Measurements from ENCODE around the gene KCNQ1. TPM values are rescaled to one million over a fixed set of nuclear protein-coding genes. Genes with fewer than 3 reads are reported as not detected.

Gene KCNQ1
- total and polyA plus RNA-seq, 2 experiments from 2014 or later: 0.45 to 0.87 TPM

DNA sequence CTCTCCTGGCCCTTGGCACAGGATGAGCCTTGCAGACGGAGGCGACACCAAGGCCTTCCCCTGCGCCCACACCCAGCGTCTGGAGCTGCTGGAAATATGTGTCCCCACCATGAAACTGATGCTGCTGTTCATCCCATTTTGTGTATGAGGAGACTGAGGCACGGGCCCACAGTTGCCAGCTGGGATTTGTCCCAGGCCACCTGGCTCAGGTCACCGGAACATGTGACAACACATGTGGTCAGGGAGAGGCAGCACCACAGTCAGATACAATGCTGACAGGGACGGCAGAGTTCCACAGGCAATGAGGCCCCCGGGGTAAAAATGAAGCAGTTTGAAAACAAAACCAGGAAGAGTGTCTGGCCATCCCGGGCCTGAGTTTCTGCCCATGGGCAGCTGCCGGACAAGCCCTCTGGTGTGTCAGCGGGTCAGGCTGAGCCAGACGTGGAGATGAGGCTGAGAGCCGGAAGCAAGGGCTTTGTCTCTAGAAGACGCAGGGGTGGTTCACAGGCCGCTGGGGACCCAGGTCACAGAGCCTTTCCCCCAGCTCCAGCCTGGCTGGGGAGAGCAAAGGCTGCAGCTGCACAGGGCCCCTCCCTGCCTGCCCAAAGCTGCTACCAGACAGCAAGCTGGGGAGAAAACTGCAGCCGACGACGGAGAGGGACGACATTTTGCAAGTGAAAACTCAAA lies 360.0 kb downstream of the KCNQ1 start:
- no peak overlapping the region for H2AFZ ChIP-seq
- Mint-ChIP-seq H3K4me1 (peaks cover 19% of the 10 kb centered on the region), H3K9me3 (no peaks in the 10 kb centered on the region; the same call in 2 of the 3 replicates), H3K4me3 (no peak overlapping the region), H3K27ac (no peak overlapping the region), H3K36me3 (ENCODE audit: low read depth) (no peaks in the 10 kb centered on the region; the same call in 2 of the 3 replicates), H3K27me3 (ENCODE audit: insufficient read depth, low read depth, poor library complexity) (peaks cover 32% of the 10 kb centered on the region)
- H3K27ac ChIP-seq (ENCODE audit: low read depth): no peak overlapping the region
- H3K79me2 ChIP-seq (replicated peaks; ENCODE audit: insufficient read depth): no peaks in the 10 kb centered on the region
- H3K4me3 ChIP-seq: no peak overlapping the region
- TF ChIP-seq STAT1 (IDR thresholded peaks at IDR 0.05; ENCODE audit: unreplicated experiment): no peak
- TF ChIP-seq, protein P1, sequence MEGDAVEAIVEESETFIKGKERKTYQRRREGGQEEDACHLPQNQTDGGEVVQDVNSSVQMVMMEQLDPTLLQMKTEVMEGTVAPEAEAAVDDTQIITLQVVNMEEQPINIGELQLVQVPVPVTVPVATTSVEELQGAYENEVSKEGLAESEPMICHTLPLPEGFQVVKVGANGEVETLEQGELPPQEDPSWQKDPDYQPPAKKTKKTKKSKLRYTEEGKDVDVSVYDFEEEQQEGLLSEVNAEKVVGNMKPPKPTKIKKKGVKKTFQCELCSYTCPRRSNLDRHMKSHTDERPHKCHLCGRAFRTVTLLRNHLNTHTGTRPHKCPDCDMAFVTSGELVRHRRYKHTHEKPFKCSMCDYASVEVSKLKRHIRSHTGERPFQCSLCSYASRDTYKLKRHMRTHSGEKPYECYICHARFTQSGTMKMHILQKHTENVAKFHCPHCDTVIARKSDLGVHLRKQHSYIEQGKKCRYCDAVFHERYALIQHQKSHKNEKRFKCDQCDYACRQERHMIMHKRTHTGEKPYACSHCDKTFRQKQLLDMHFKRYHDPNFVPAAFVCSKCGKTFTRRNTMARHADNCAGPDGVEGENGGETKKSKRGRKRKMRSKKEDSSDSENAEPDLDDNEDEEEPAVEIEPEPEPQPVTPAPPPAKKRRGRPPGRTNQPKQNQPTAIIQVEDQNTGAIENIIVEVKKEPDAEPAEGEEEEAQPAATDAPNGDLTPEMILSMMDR (conservative IDR thresholded peaks at IDR 0.05; ENCODE audit: low read depth in 2 of 2): no peak
- TF ChIP-seq JUNB (IDR thresholded peaks at IDR 0.05; ENCODE audit: unreplicated experiment): no peak
- TF ChIP-seq ZNF114 (CRISPR knock-in tag; IDR thresholded peaks at IDR 0.05): no peak
- TF ChIP-seq, protein P2, sequence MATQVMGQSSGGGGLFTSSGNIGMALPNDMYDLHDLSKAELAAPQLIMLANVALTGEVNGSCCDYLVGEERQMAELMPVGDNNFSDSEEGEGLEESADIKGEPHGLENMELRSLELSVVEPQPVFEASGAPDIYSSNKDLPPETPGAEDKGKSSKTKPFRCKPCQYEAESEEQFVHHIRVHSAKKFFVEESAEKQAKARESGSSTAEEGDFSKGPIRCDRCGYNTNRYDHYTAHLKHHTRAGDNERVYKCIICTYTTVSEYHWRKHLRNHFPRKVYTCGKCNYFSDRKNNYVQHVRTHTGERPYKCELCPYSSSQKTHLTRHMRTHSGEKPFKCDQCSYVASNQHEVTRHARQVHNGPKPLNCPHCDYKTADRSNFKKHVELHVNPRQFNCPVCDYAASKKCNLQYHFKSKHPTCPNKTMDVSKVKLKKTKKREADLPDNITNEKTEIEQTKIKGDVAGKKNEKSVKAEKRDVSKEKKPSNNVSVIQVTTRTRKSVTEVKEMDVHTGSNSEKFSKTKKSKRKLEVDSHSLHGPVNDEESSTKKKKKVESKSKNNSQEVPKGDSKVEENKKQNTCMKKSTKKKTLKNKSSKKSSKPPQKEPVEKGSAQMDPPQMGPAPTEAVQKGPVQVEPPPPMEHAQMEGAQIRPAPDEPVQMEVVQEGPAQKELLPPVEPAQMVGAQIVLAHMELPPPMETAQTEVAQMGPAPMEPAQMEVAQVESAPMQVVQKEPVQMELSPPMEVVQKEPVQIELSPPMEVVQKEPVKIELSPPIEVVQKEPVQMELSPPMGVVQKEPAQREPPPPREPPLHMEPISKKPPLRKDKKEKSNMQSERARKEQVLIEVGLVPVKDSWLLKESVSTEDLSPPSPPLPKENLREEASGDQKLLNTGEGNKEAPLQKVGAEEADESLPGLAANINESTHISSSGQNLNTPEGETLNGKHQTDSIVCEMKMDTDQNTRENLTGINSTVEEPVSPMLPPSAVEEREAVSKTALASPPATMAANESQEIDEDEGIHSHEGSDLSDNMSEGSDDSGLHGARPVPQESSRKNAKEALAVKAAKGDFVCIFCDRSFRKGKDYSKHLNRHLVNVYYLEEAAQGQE (IDR thresholded peaks at IDR 0.05; ENCODE audit: unreplicated experiment): no peak
- TF ChIP-seq, protein P3, sequence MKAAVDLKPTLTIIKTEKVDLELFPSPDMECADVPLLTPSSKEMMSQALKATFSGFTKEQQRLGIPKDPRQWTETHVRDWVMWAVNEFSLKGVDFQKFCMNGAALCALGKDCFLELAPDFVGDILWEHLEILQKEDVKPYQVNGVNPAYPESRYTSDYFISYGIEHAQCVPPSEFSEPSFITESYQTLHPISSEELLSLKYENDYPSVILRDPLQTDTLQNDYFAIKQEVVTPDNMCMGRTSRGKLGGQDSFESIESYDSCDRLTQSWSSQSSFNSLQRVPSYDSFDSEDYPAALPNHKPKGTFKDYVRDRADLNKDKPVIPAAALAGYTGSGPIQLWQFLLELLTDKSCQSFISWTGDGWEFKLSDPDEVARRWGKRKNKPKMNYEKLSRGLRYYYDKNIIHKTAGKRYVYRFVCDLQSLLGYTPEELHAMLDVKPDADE (IDR thresholded peaks at IDR 0.05): no peak
- no peak for TF ChIP-seq CREB1 (CRISPR knock-in tag; IDR thresholded peaks at IDR 0.05; ENCODE audit: low read depth)
- TF ChIP-seq EZH2phosphoT487 (IDR thresholded peaks at IDR 0.05; ENCODE audit: unreplicated experiment): no peak
- no peak for TF ChIP-seq ZNF331 (CRISPR knock-in tag; IDR thresholded peaks at IDR 0.05; ENCODE audit: low read depth)
- TF ChIP-seq POLR2AphosphoS5 (IDR thresholded peaks at IDR 0.05; ENCODE audit: low read depth): no peak
- TF ChIP-seq, protein P4, sequence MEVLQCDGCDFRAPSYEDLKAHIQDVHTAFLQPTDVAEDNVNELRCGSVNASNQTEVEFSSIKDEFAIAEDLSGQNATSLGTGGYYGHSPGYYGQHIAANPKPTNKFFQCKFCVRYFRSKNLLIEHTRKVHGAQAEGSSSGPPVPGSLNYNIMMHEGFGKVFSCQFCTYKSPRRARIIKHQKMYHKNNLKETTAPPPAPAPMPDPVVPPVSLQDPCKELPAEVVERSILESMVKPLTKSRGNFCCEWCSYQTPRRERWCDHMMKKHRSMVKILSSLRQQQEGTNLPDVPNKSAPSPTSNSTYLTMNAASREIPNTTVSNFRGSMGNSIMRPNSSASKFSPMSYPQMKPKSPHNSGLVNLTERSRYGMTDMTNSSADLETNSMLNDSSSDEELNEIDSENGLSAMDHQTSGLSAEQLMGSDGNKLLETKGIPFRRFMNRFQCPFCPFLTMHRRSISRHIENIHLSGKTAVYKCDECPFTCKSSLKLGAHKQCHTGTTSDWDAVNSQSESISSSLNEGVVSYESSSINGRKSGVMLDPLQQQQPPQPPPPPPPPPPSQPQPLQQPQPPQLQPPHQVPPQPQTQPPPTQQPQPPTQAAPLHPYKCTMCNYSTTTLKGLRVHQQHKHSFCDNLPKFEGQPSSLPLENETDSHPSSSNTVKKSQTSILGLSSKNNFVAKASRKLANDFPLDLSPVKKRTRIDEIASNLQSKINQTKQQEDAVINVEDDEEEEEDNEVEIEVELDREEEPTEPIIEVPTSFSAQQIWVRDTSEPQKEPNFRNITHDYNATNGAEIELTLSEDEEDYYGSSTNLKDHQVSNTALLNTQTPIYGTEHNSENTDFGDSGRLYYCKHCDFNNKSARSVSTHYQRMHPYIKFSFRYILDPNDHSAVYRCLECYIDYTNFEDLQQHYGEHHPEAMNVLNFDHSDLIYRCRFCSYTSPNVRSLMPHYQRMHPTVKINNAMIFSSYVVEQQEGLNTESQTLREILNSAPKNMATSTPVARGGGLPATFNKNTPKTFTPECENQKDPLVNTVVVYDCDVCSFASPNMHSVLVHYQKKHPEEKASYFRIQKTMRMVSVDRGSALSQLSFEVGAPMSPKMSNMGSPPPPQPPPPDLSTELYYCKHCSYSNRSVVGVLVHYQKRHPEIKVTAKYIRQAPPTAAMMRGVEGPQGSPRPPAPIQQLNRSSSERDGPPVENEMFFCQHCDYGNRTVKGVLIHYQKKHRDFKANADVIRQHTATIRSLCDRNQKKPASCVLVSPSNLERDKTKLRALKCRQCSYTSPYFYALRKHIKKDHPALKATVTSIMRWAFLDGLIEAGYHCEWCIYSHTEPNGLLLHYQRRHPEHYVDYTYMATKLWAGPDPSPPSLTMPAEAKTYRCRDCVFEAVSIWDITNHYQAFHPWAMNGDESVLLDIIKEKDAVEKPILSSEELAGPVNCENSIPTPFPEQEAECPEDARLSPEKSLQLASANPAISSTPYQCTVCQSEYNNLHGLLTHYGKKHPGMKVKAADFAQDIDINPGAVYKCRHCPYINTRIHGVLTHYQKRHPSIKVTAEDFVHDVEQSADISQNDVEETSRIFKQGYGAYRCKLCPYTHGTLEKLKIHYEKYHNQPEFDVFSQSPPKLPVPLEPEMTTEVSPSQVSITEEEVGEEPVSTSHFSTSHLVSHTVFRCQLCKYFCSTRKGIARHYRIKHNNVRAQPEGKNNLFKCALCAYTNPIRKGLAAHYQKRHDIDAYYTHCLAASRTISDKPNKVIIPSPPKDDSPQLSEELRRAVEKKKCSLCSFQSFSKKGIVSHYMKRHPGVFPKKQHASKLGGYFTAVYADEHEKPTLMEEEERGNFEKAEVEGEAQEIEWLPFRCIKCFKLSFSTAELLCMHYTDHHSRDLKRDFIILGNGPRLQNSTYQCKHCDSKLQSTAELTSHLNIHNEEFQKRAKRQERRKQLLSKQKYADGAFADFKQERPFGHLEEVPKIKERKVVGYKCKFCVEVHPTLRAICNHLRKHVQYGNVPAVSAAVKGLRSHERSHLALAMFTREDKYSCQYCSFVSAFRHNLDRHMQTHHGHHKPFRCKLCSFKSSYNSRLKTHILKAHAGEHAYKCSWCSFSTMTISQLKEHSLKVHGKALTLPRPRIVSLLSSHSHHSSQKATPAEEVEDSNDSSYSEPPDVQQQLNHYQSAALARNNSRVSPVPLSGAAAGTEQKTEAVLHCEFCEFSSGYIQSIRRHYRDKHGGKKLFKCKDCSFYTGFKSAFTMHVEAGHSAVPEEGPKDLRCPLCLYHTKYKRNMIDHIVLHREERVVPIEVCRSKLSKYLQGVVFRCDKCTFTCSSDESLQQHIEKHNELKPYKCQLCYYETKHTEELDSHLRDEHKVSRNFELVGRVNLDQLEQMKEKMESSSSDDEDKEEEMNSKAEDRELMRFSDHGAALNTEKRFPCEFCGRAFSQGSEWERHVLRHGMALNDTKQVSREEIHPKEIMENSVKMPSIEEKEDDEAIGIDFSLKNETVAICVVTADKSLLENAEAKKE (CRISPR knock-in tag; IDR thresholded peaks at IDR 0.05): no peak
- no peak for TF ChIP-seq NANOG (IDR thresholded peaks at IDR 0.05; ENCODE audit: borderline replicate concordance)
- no peak for TF ChIP-seq EZH2 (IDR thresholded peaks at IDR 0.05; ENCODE audit: low read depth, unreplicated experiment)
- H4K20me1 ChIP-seq (replicated peaks; ENCODE audit: insufficient read depth): no peaks in the 10 kb centered on the region
- DNase-seq (ENCODE audit: low spot score) (no peak), ATAC-seq (no peak)
- H3K9me2 ChIP-seq (ENCODE audit: insufficient read depth): no peaks in the 10 kb centered on the region
- H3F3A ChIP-seq (replicated peaks; ENCODE audit: low read depth): no peaks in the 10 kb centered on the region
- no peak overlapping the region for H3K4me2 ChIP-seq
- H3K36me3 ChIP-seq (ENCODE audit: insufficient read depth): no peaks in the 10 kb centered on the region
- peaks cover 3% of the 10 kb centered on the region for H3K27me3 ChIP-seq (ENCODE audit: insufficient read depth)
- no peaks in the 10 kb centered on the region; the same call in 1 of the 2 replicates for H3K4me1 ChIP-seq (ENCODE audit: insufficient read depth)

Measured in GM23338 (cell line).